Epithelial cell of esophagus (primary cell): ENCODE measurements around the gene DUSP22.
A peak's percentile ranks its signal among the peaks of the same experiment; 100 is the strongest.

Source experiments
- DNase-seq: peaks from one replicate; pipeline ENCODE4 v3.0.0; 2010; ENCODE audit warnings: low read depth
- H3K4me3 ChIP-seq: 2 replicates; pipeline ENCODE4 v1.5.1; 2011; ENCODE audit warnings: mild to moderate bottlenecking, low read length, control low read depth
- TF ChIP-seq, protein P1 (sequence below): IDR thresholded peaks from 2 replicates; pipeline ENCODE4 v1.5.1; 2011; ENCODE audit warnings: low read depth, mild to moderate bottlenecking, low read length, control low read depth, inconsistent platforms; ENCODE audit not compliant: insufficient read depth; ENCODE audit errors: missing control alignments

DUSP22 gene

DNA sequence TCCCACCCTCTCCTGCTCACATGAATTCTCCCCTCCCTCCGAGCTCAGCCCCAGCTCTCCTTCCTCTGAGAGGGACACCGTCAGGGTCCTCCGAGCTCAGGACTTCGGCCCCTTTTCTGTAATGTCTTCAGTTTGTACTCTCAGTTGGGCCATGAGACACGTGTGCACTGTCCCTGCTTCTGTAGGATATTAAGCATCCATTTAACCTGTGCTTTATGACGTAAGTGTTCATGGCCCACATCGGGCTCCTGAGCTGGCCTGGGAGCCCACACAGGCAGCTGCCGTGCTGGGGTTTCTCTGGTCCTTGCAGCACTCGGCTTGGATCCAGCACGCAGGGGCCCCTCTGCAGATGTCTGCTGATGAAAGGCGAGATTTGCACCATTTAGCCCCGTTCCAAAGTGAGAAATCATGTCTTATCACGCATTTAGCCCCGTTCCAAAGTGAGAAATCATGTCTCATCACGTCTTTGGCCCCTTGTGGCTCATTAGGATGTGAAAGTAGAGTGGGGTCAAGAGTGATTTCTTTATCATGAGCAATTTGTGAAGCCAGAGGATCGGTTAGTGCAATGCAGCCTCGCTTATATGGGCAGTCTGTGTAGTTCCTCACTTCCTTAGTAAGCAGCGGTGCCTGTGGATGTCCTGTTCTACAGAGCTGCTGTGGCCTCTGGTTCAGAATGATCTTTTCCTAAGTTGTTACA is 25.3 kb downstream of the DUSP22 start:
- H3K4me3 ChIP-seq = no peak overlapping the region
- DNase-seq = peak; percentile 61
- TF ChIP-seq, protein P1, sequence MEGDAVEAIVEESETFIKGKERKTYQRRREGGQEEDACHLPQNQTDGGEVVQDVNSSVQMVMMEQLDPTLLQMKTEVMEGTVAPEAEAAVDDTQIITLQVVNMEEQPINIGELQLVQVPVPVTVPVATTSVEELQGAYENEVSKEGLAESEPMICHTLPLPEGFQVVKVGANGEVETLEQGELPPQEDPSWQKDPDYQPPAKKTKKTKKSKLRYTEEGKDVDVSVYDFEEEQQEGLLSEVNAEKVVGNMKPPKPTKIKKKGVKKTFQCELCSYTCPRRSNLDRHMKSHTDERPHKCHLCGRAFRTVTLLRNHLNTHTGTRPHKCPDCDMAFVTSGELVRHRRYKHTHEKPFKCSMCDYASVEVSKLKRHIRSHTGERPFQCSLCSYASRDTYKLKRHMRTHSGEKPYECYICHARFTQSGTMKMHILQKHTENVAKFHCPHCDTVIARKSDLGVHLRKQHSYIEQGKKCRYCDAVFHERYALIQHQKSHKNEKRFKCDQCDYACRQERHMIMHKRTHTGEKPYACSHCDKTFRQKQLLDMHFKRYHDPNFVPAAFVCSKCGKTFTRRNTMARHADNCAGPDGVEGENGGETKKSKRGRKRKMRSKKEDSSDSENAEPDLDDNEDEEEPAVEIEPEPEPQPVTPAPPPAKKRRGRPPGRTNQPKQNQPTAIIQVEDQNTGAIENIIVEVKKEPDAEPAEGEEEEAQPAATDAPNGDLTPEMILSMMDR = no peak

DNA sequence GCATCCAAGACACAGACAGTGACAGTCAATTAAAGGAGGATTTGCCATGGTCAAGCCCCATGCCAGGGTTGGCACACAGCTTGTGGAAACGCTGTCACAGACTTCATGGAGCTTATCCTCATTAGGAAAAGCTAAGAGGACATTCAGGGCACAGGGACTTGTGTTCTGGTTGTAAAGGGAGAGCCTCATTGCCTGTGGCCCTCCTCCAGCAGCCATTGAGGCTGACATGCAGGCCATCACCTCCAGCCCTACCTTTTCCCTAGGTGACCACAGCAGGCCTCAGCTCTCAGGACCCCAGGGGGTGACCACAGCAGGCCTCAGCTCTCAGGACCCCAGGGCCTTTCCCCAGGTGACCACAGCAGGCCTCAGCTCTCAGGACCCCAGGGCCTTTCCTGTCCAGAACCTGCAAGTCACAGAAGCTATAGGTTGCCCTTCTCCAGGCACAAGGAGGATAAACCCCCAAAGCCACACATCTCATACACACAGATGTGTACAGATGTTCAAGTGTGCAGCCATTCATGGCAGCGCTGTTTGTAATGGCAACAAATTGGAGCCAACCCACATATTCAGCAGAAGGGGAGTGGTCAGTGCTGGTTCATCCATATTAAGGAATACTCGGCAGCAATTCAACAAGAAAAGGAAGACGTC is 26.1 kb downstream of the DUSP22 start:
- TF ChIP-seq, protein P1 = no peak
- no peak overlapping the region for H3K4me3 ChIP-seq
- no peak for DNase-seq

DNA sequence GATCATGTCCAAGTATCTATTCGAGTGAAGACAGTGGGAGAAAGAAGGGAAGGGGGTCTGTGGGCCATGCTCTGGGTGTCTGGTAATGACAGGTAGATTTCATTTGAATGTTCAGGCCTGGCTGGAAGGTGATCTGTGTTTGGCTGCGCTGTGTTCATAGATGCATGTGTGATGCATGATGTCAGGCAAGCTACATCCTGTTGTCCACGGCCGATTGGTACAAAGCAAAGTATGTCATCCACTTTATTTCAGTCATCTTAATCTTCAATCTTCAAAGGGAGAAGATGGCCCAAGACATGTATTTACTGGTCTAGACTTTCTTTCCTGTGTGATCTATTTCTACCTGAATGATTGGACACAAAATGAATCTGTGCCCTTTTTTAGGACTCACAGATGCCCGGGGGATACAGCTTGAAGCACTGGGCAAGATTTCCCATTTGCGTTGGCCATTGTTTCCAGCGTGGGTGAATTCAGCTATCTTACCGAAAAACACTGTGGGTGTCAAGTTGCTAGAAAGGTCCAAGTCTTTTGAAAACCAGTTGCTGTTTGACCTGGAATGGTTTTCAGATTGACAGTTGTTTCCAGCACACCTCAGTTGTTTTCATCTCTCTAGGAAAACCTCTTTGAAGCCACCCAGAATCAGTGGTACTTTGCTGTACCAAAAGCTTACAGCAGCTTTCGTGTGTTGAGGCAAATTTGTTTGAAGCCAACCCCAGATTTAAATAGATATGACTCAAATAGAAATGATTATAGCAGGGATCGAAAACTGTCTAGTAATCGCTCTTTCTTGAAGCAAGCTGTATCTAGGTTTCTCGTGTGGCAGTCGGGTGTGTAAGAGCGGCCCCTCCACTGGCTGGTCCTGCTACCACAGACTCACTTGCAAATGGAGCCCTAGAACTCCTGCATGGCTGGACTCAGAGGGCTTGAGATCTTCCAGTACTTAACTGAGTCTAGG is 27.2 kb downstream of the DUSP22 start:
- TF ChIP-seq, protein P1 = no peak
- no peak overlapping the region for H3K4me3 ChIP-seq
- no peak for DNase-seq

DNA sequence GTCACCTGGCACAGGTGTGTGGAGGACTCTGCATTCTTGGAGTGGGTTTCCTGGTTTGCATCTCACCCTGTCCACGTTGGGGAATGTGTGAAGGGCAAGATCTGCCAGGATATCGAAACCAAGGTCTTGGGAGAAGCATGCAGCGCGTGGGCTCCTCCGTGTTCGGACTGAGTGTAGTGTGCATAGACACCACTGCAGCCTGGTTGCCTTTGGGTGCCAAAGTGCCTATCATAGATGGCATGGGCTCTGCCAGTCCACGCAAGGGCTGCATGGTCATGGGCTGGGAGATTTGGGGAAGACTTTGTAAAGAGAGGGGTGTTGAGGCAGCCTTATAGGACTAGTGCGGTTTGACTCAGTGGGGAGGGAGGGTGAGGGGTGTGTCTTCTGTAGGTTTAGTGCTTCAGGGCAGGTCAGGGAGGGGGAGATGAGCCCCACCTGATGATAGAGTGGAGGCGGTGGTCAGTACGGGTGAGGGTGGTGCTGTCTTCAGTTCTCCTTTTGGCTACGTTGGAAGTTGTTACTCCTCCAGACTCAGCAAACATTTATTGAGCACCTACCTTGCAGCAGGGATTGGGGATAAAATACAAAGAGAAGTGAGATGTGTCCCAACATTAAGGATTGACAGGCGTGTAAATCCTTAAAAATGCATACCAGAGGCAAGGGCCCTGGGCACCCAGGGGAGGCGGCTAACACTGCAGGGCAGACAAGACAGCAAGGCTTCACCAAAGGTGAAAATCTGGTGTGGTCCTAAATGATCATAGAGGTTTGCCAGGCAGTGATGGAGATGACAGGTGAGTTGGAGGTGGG is 28.3 kb downstream of the DUSP22 start:
- no peak for DNase-seq
- TF ChIP-seq, protein P1 = no peak
- H3K4me3 ChIP-seq = no peak overlapping the region

DNA sequence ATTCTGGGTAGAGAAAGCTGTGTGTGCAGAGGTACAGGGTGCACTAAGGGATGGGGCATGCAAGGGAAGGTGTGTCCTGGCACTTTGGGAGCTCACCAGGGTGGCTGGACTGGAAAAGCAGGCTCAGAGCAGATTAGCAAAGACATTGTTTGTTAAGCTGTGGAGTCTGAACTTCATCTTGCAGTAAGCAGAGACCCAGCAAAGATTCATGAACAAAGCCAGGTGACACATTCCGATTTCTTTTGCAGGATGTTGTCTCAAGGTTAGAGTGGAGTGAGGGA is 28.8 kb downstream of the DUSP22 start:
- no peak overlapping the region for H3K4me3 ChIP-seq
- TF ChIP-seq, protein P1 = no peak
- peak; percentile 75 for DNase-seq

DNA sequence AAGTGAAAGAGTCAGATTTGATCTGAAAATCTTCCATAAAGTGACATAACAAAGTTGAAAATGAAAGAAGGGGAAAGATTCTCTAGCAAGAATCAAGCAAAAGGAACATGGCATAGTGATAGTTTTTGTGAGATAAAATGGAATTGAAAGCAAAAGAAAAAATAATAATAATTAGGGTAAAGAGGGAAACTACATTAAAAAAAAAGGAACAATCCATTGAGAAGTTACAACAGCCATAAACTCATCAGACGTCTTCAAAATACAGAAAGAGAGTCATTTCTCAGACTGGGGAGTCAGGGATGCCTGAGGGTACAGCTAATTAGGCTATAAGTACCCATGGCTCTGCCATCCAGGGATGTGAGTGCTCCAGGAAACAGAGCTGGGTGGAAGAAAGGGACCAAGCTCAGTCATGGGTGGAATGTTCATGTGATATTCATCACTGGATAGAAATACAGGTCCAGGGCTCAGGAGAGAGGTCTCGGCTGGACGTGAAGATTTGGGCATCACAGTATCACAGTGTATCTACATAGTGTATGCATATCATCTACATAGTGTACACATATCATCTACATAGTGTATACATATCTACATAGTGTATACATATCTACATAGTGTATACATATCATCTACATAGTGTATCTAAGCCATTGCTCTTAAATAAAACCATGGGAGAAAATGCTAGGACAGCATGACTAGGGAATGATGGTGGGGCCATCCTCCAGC is 29.4 kb downstream of the DUSP22 start:
- TF ChIP-seq, protein P1 = no peak
- DNase-seq = no peak
- no peak overlapping the region for H3K4me3 ChIP-seq
